ENCODE data around the gene RPL5.

The RPL5 gene

DNA sequence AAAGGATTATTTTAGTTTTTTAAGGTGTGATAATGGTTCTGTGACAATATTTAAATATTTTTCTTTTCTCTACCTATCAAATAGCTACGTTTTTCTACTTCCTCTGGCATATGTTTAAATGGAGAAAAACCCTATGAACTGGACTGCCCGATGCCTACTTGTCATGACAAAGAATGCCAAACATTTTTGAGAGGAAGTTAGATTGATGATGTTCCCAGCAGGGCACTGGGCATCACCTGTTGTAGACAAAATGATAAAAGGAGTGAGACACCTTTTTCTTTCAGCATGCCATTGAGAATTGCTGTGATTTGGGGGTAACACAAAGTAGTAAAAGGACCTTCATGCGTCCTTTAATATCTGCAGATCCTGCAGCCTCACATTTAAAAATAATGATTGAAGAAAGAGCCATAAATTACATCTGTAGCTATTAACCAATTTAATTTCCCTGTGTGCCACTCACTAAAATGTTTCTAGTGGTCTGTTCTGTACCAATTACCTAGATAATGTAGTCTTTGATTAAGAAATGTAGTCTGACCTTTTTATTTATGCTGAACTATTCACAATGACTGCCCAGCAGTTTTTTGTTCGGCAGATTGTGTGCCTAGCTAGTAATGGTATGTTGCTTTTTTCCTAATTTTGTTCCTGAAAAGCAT, 47.6 kb downstream of the RPL5 start:
- CTCF ChIA-PET = interaction anchor here (0.8 to 9.1 kb wide), 3 partner anchors 15 to 114 kb away, joined by 3 to 50 read pairs (median 17); no protein-coding TSS in a partner anchor
- no peak for DNase-seq (ENCODE audit: extremely low spot score)
- POLR2A ChIA-PET = no interaction called here
- no peak for TF ChIP-seq CTCF (IDR thresholded peaks at IDR 0.05; ENCODE audit: control extremely low read depth, extremely low read depth, low read depth, missing control alignments)

DNA sequence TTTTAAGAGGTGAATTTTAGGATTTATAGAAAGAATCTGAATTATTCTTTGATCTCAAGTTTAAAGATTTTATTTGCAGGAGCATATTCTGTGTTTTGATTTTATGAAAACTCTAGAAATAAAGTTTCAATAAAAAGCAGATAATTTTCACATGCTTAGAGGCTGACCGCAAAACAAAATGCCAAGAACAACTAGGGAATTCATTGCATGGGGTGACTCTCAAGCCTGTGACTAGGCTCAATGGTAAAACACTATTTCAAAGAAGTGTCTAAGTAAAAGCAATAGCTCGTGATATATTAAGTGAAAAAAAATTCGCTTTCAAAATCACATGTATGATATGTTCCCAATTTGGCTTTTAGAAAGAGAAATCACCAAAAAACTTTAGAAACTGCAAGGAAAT, 49.6 kb downstream of the RPL5 start:
- no peak for DNase-seq (ENCODE audit: extremely low spot score)
- POLR2A ChIA-PET = no interaction called here
- CTCF ChIA-PET = interaction anchor here (0.9 to 2.0 kb wide), 2 partner anchors 17 to 21 kb away, joined by 4 to 9 read pairs; no protein-coding TSS in a partner anchor

GRCh38 chr1:92882819-92883218, 51.0 kb downstream of the RPL5 start:
- no peak for DNase-seq (ENCODE audit: extremely low spot score)
- no peak for TF ChIP-seq CTCF (IDR thresholded peaks at IDR 0.05; ENCODE audit: control extremely low read depth, extremely low read depth, low read depth, missing control alignments)
- POLR2A ChIA-PET = no interaction called here
- CTCF ChIA-PET = interaction anchor here (0.9 to 6.2 kb wide), 8 partner anchors 10 to 111 kb away, joined by 3 to 35 read pairs (median 5); partner anchors contain the start of gene RPL5

More for the DNA sequence above, 49.6 kb downstream of the RPL5 start:
- no peak for TF ChIP-seq CTCF (IDR thresholded peaks at IDR 0.05; ENCODE audit: control extremely low read depth, extremely low read depth, low read depth, missing control alignments)

DNA sequence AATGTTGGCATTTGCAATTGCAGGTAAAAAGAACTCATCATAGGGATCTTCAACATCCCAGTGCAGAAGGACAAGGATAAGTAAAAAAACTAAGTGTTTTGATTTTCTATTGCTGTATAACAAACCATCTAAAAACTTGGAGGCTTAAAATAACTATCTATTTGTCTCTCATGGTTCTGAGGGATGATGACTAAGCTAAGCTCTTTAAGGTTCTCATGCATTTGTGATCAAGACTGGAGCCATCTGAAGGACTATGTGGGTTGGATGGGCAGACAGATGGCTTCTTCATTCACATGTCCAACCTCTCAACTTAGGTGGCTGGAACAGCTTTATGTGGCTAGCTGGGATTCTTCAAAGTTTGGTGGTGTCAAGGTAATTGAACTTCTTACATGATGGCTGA, 51.5 kb downstream of the RPL5 start:
- CTCF ChIA-PET = interaction anchor here (0.9 to 6.2 kb wide), 8 partner anchors 13 to 111 kb away, joined by 3 to 35 read pairs (median 5); partner anchors contain the start of gene RPL5
- DNase-seq (ENCODE audit: extremely low spot score) = no peak
- TF ChIP-seq CTCF (IDR thresholded peaks at IDR 0.05; ENCODE audit: control extremely low read depth, extremely low read depth, low read depth, missing control alignments) = no peak
- POLR2A ChIA-PET = no interaction called here

DNA sequence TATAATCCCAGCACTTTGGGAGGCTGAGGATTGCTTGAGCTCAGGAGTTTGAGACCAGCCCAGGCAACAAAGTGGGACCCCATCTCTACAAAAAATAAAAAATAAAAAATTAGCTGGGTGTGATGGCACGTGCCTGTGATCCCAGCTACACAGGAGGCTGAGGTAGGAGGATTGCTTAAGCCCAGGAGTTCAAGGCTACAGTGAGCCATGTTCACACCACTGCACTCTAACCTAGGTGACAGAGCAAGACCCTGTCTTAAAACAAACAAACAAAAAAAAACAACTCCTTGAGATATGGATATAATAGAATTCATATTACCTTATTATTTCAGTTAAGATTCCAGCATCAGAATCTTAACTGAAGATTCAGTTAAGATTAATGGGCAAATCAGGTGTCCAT, 52.4 kb downstream of the RPL5 start:
- ChIA-PET POLR2A (no interaction called here), CTCF (interaction anchor here (1.0 to 6.2 kb wide), 7 partner anchors 18 to 110 kb away, joined by 3 to 35 read pairs (median 6); partner anchors contain the start of gene RPL5)
- no peak for DNase-seq (ENCODE audit: extremely low spot score)
- TF ChIP-seq CTCF (IDR thresholded peaks at IDR 0.05; ENCODE audit: control extremely low read depth, extremely low read depth, low read depth, missing control alignments) = no peak

GRCh38 chr1:92886886-92887419, 55.1 kb downstream of the RPL5 start:
- ChIA-PET POLR2A (interaction anchor here (0.6 kb wide), 1 partner anchor 171 kb away, joined by 4 read pairs; no protein-coding TSS in a partner anchor), CTCF (interaction anchor here (4.6 to 6.2 kb wide), 2 partner anchors 28 to 107 kb away, joined by 16 to 35 read pairs; no protein-coding TSS in a partner anchor)
- DNase-seq (ENCODE audit: extremely low spot score) = no peak
- TF ChIP-seq CTCF (IDR thresholded peaks at IDR 0.05; ENCODE audit: control extremely low read depth, extremely low read depth, low read depth, missing control alignments) = no peak

All from GM10248 (cell line).